ENCODE data around the gene SPRED3.
A peak's percentile ranks its signal among the peaks of the same experiment; 100 is the strongest.

SPRED3 gene

GRCh38 chr19:38422438-38422837 is 33.9 kb downstream of the SPRED3 start:
- no peak for DNase-seq

GRCh38 chr19:38424272-38424671 is 35.8 kb downstream of the SPRED3 start:
- DNase-seq, result no peak

GRCh38 chr19:38425222-38425809 is 36.8 kb downstream of the SPRED3 start:
- no peak for DNase-seq

- peak; percentile 48 for DNase-seq
These were observed 37.4 kb downstream of the SPRED3 start, which contains the start of gene RASGRP4 for GRCh38 chr19:38425810-38426466. TSS of gene RASGRP4 (minus strand) at chr19:38426219. CDS start at chr19:38426091, 128 bp downstream.

GRCh38 chr19:38427035-38427677 is 38.7 kb downstream of the SPRED3 start:
- peak; percentile 29 for DNase-seq

GRCh38 chr19:38429055-38429810 is 40.7 kb downstream of the SPRED3 start:
- DNase-seq, result no peak

GRCh38 chr19:38429811-38430156 is 41.3 kb downstream of the SPRED3 start:
- no peak for DNase-seq

- DNase-seq, result no peak
These were observed 42.4 kb downstream of the SPRED3 start for GRCh38 chr19:38430931-38431330.

- peak; percentile 62 for DNase-seq
These were observed 44.8 kb downstream of the SPRED3 start, which contains the start of gene RYR1 for GRCh38 chr19:38433268-38433733. TSS of gene RYR1 (plus strand) at chr19:38433691. CDS start at chr19:38433830, 139 bp downstream.

GRCh38 chr19:38434549-38435051 is 46.1 kb downstream of the SPRED3 start:
- DNase-seq, result no peak

GRCh38 chr19:38437295-38437694 is 48.8 kb downstream of the SPRED3 start:
- DNase-seq, result no peak

GRCh38 chr19:38437917-38438316 is 49.4 kb downstream of the SPRED3 start:
- DNase-seq, result no peak

GRCh38 chr19:38440592-38440991 is 52.1 kb downstream of the SPRED3 start:
- DNase-seq, result no peak

GRCh38 chr19:38441657-38442348 is 53.3 kb downstream of the SPRED3 start:
- DNase-seq, result no peak

GRCh38 chr19:38442736-38443135 is 54.2 kb downstream of the SPRED3 start:
- DNase-seq, result no peak

- no peak for DNase-seq
These were observed 55.0 kb downstream of the SPRED3 start for GRCh38 chr19:38443458-38443999.

- no peak for DNase-seq
These were observed 55.5 kb downstream of the SPRED3 start for GRCh38 chr19:38444026-38444425.

- no peak for DNase-seq
These were observed 56.9 kb downstream of the SPRED3 start for GRCh38 chr19:38445362-38445761.

GRCh38 chr19:38448225-38448624 is 59.7 kb downstream of the SPRED3 start:
- DNase-seq, result no peak
